ENCODE measurements around the gene DCAF15. TPM values are rescaled to one million over a fixed set of nuclear protein-coding genes. Genes with fewer than 3 reads are reported as not detected.

DCAF15 gene
- total RNA-seq, 1 donor from 2014 or later, result 35.1 TPM

DNA sequence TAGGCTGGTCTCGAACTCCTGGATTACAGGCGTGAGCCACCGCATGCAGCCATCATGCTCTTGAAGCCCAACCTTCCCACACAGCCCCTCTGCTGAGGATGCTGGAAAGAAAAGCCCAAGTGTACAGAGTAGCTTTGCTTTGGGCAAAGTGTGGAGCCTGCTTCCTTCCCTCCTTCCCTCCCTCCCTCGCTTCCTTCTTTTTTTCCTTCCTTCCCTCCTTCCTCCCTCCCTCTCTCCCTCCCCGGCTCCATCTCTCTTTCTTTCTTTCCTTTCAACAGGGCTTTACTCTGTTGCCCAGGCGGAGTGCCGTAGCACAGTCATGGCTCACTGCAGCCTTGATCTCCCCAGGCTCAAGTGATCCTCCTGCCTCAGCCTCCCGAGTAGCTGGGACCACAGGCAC lies 43.6 kb upstream of the DCAF15 start:
- Histone ChIP-seq H3K27me3 (no peaks in the 10 kb centered on the region), H3K36me3 (peaks cover 29% of the 10 kb centered on the region), H3K4me1 (peaks cover 8% of the 10 kb centered on the region), H3K4me3 (no peak overlapping the region), H3K27ac (no peak overlapping the region), H3K9me3 (no peaks in the 10 kb centered on the region)
- ATAC-seq, result no peak
- TF ChIP-seq, protein P1, sequence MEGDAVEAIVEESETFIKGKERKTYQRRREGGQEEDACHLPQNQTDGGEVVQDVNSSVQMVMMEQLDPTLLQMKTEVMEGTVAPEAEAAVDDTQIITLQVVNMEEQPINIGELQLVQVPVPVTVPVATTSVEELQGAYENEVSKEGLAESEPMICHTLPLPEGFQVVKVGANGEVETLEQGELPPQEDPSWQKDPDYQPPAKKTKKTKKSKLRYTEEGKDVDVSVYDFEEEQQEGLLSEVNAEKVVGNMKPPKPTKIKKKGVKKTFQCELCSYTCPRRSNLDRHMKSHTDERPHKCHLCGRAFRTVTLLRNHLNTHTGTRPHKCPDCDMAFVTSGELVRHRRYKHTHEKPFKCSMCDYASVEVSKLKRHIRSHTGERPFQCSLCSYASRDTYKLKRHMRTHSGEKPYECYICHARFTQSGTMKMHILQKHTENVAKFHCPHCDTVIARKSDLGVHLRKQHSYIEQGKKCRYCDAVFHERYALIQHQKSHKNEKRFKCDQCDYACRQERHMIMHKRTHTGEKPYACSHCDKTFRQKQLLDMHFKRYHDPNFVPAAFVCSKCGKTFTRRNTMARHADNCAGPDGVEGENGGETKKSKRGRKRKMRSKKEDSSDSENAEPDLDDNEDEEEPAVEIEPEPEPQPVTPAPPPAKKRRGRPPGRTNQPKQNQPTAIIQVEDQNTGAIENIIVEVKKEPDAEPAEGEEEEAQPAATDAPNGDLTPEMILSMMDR (IDR thresholded peaks at IDR 0.05), result no peak
- no peak for DNase-seq
- intact Hi-C loops (cut with DNase I), result no loop called here

- Histone ChIP-seq H3K9me3 (no peaks in the 10 kb centered on the region), H3K4me3 (no peak overlapping the region), H3K36me3 (peaks cover 36% of the 10 kb centered on the region), H3K27me3 (no peaks in the 10 kb centered on the region), H3K4me1 (peaks cover 8% of the 10 kb centered on the region), H3K27ac (no peak overlapping the region)
- intact Hi-C loops (cut with DNase I), result no loop called here
- TF ChIP-seq, protein P1 (IDR thresholded peaks at IDR 0.05), result no peak
- no peak for ATAC-seq
- DNase-seq, result no peak
These were observed 42.9 kb upstream of the DCAF15 start for GRCh38 chr19:13909430-13909829.

DNA sequence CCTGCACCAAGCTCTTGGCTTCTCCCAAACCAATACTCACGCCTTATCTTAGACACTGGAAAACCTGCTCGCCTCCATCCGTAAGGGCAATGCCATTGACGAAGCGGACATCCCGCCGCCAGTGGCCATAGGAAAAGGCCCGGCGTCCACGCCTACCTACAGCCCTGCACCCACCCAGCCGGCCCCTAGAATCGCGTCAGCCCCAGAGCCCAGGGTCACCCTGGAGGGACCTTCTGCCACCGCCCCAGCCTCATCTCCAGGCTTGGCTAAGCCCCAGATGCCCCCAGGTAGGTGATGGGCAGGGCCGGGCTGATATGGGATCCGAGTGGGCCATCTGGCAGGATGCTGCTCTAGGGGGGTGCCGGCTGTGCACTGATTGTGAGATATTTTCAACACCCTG lies 39.0 kb upstream of the DCAF15 start:
- no peak for ATAC-seq
- Histone ChIP-seq H3K27ac (no peak overlapping the region), H3K27me3 (no peaks in the 10 kb centered on the region), H3K4me3 (no peak overlapping the region), H3K4me1 (no peaks in the 10 kb centered on the region), H3K9me3 (no peaks in the 10 kb centered on the region), H3K36me3 (peaks cover 63% of the 10 kb centered on the region)
- intact Hi-C loops (cut with DNase I), result no loop called here
- DNase-seq, result no peak
- TF ChIP-seq, protein P1 (IDR thresholded peaks at IDR 0.05), result no peak

DNA sequence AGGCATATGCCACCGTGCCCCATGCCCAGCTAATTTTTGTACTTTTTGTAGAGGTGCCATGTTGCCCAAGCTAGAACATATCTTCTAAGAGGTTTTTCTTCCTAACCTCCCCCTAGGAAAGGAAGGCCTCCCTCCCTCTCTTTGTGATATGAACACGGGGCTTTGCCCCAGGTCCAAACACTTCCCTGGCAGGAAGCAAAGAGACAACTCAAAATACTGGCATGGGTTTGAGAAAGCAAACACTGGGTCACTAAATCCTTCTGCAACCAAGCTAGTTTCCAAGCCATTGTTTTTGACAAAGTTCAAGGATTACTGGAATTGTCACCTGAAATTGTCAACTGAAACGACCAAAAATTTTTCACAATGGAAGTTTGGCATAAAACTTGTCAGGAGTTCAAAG lies 37.5 kb upstream of the DCAF15 start:
- DNase-seq (no peak), ATAC-seq (no peak)
- H3K27ac ChIP-seq, result no peak overlapping the region
- no peaks in the 10 kb centered on the region for H3K4me1 ChIP-seq
- H3K27me3 ChIP-seq, result no peaks in the 10 kb centered on the region
- H3K9me3 ChIP-seq, result no peaks in the 10 kb centered on the region
- no peak overlapping the region for H3K4me3 ChIP-seq
- intact Hi-C loops (cut with DNase I), result no loop called here
- peaks cover 69% of the 10 kb centered on the region for H3K36me3 ChIP-seq
- TF ChIP-seq, protein P1 (IDR thresholded peaks at IDR 0.05), result no peak

DNA sequence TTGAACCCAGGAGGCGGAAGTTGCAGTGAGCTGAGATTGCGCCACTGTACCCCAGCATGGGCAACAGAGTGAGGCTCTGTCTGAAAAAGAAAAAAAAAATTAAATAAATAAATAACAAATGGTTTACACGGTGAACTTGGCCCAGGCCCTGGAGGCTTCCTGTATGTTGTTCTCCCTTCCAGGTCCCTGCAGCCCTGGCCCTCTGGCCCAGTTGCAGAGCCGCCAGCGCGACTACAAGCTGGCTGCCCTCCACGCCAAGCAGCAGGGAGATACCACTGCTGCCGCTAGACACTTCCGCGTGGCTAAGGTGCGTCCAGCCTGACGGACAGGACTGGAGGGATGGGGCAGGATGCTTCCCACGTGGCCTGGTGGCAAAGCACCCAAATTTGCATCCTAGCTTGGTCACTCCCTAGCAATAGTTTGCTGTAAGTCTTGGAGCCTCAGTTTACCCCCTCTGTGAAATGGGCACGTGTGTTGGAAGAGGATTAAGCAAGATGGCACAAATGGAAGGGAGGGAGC lies 34.4 kb upstream of the DCAF15 start:
- H3K27ac ChIP-seq, result no peak overlapping the region
- H3K36me3 ChIP-seq, result peaks cover 74% of the 10 kb centered on the region
- no peaks in the 10 kb centered on the region for H3K27me3 ChIP-seq
- TF ChIP-seq, protein P1 (IDR thresholded peaks at IDR 0.05), result no peak
- no peaks in the 10 kb centered on the region for H3K4me1 ChIP-seq
- no peaks in the 10 kb centered on the region for H3K9me3 ChIP-seq
- DNase-seq (no peak), ATAC-seq (peak; percentile 10)
- no peak overlapping the region for H3K4me3 ChIP-seq
- intact Hi-C loops (cut with DNase I), result no loop called here
